ENCODE data around the gene FABP3.

FABP3 gene

GRCh38 chr1:31373056-31373896 is at the start of gene FABP3:
Gene FABP3, minus strand, starts transcription at chr1:31373076. Its CDS starts 62 bp downstream, at chr1:31373014.
- peaks cover 14% of the 10 kb centered on the region for H3K4me1 Mint-ChIP-seq (ENCODE audit: low read depth)
- H3K27me3 Mint-ChIP-seq: peaks cover 10% of the 10 kb centered on the region
- peak within 1 kb of the TSS; percentile 65 for H3K4me3 Mint-ChIP-seq
- H3K27ac Mint-ChIP-seq: peak within 1 kb of the TSS; percentile 27
- peak; percentile 51 for DNase-seq
- no peaks in the 10 kb centered on the region for H3K36me3 Mint-ChIP-seq (ENCODE audit: low read depth)
- H3K9me3 Mint-ChIP-seq: no peaks in the 10 kb centered on the region

GRCh38 chr1:31421371-31422040 is 48.6 kb upstream of the FABP3 start:
- Mint-ChIP-seq H3K27ac (no peak overlapping the region), H3K36me3 (ENCODE audit: low read depth) (no peaks in the 10 kb centered on the region), H3K4me1 (ENCODE audit: low read depth) (peaks cover 1% of the 10 kb centered on the region), H3K4me3 (no peak overlapping the region), H3K27me3 (peaks cover 49% of the 10 kb centered on the region), H3K9me3 (no peaks in the 10 kb centered on the region)
- no peak for DNase-seq

DNA sequence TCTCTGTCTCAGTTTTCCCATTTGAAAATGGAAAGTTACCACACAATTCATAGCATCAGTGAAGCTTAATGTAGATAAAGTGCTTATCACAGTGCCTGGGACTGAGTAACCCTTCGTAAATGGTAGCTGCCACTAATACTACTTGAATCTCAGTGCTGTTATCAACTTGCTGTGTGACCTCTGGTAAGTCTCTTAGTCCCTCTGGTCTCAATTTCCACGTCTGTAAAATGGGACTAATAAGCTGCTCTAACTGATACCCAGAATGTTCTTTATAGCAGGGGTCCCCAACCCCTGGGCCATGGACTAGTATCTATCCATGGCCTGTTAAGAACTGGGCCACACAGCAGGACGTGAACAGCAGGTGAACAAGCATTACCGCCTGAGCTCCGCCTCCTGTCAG is 47.8 kb upstream of the FABP3 start:
- H3K4me1 Mint-ChIP-seq (ENCODE audit: low read depth): peaks cover 1% of the 10 kb centered on the region
- H3K27ac Mint-ChIP-seq: no peak overlapping the region
- no peaks in the 10 kb centered on the region for H3K9me3 Mint-ChIP-seq
- H3K4me3 Mint-ChIP-seq: no peak overlapping the region
- DNase-seq: no peak
- H3K27me3 Mint-ChIP-seq: peaks cover 55% of the 10 kb centered on the region
- no peaks in the 10 kb centered on the region for H3K36me3 Mint-ChIP-seq (ENCODE audit: low read depth)

- Mint-ChIP-seq H3K4me1 (ENCODE audit: low read depth) (peaks cover 3% of the 10 kb centered on the region), H3K27ac (no peak overlapping the region), H3K9me3 (no peaks in the 10 kb centered on the region), H3K4me3 (no peak overlapping the region), H3K27me3 (peaks cover 63% of the 10 kb centered on the region), H3K36me3 (ENCODE audit: low read depth) (no peaks in the 10 kb centered on the region)
- DNase-seq: no peak
Observed at GRCh38 chr1:31418626-31419323, 45.9 kb upstream of the FABP3 start.

DNA sequence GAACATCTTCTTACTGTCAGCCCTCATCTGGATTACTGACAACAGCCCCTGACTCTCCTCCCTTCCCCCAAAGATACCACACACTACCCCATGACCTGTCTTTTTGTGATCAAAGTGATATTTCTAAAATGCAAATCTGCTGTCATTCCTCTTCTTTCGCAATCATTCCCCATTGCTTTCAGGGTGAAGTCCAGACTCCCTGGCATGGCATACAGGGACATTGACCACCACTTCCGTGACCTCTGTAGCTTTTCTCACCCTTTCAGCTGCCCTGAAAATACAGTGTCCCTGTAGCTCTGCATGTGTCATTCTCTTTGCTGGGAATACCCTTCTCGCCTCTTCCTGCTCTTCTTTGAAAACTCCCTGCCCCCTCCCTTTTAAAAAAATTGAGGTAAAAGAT is 44.3 kb upstream of the FABP3 start:
- Mint-ChIP-seq H3K9me3 (no peaks in the 10 kb centered on the region), H3K27ac (no peak overlapping the region), H3K27me3 (peaks cover 57% of the 10 kb centered on the region), H3K4me1 (ENCODE audit: low read depth) (peaks cover 9% of the 10 kb centered on the region), H3K36me3 (ENCODE audit: low read depth) (no peaks in the 10 kb centered on the region), H3K4me3 (no peak overlapping the region)
- no peak for DNase-seq

- DNase-seq: no peak
- peaks cover 9% of the 10 kb centered on the region for H3K4me1 Mint-ChIP-seq (ENCODE audit: low read depth)
- H3K36me3 Mint-ChIP-seq (ENCODE audit: low read depth): no peaks in the 10 kb centered on the region
- no peak overlapping the region for H3K27ac Mint-ChIP-seq
- H3K9me3 Mint-ChIP-seq: no peaks in the 10 kb centered on the region
- H3K4me3 Mint-ChIP-seq: no peak overlapping the region
- peaks cover 64% of the 10 kb centered on the region for H3K27me3 Mint-ChIP-seq
Observed at GRCh38 chr1:31416101-31416736, 43.3 kb upstream of the FABP3 start.

DNA sequence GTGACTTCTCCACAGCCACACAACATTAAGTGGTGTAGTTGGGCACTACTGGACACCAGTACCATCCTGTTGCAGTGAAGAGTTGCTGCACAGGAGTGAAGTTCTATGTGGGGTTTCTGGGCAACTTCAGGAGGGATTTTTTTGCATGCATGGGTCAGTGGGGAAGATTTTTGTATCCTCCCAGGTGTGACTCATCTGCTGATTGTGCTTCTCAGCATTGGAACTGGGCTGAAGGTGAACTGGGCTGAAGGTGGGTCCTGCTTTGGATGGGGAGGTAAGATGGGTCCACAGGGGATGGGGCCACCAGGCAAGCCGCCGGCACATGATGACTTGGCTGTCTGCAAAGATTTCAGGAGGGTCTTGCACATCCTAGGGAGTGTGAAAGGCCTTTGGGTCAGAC is 42.8 kb upstream of the FABP3 start:
- Mint-ChIP-seq H3K9me3 (no peaks in the 10 kb centered on the region), H3K4me1 (ENCODE audit: low read depth) (peaks cover 9% of the 10 kb centered on the region), H3K36me3 (ENCODE audit: low read depth) (no peaks in the 10 kb centered on the region), H3K27ac (no peak overlapping the region), H3K4me3 (no peak overlapping the region), H3K27me3 (peaks cover 64% of the 10 kb centered on the region)
- no peak for DNase-seq

DNA sequence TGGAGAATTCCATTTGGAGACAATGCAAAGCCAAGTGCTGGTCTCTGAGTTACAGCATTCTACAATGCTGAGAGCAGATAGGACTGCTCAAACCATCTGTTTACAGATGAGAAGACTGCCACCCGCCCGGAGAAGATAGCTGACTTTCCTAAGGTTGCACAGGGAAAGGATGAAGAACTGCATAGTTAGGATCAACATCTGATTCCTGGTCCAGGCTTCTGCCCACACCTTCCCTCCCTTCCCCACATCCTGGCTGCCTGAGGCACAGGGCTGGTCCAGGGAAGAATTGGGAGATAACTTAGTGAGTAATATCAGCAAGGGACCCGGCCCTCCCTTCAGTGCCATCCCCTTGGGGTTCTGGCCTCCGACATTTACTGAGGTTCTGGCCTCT is 42.1 kb upstream of the FABP3 start:
- Mint-ChIP-seq H3K4me1 (ENCODE audit: low read depth) (peaks cover 9% of the 10 kb centered on the region), H3K27ac (no peak overlapping the region), H3K4me3 (no peak overlapping the region), H3K27me3 (peaks cover 69% of the 10 kb centered on the region), H3K36me3 (ENCODE audit: low read depth) (no peaks in the 10 kb centered on the region), H3K9me3 (no peaks in the 10 kb centered on the region)
- no peak for DNase-seq

GRCh38 chr1:31413405-31414001 is 40.6 kb upstream of the FABP3 start:
- DNase-seq: peak; percentile 57
- H3K4me3 Mint-ChIP-seq: peak overlapping the region; percentile 68
- no peak overlapping the region for H3K27ac Mint-ChIP-seq
- peaks cover 73% of the 10 kb centered on the region for H3K27me3 Mint-ChIP-seq
- peaks cover 9% of the 10 kb centered on the region for H3K4me1 Mint-ChIP-seq (ENCODE audit: low read depth)
- H3K36me3 Mint-ChIP-seq (ENCODE audit: low read depth): no peaks in the 10 kb centered on the region
- H3K9me3 Mint-ChIP-seq: no peaks in the 10 kb centered on the region

DNA sequence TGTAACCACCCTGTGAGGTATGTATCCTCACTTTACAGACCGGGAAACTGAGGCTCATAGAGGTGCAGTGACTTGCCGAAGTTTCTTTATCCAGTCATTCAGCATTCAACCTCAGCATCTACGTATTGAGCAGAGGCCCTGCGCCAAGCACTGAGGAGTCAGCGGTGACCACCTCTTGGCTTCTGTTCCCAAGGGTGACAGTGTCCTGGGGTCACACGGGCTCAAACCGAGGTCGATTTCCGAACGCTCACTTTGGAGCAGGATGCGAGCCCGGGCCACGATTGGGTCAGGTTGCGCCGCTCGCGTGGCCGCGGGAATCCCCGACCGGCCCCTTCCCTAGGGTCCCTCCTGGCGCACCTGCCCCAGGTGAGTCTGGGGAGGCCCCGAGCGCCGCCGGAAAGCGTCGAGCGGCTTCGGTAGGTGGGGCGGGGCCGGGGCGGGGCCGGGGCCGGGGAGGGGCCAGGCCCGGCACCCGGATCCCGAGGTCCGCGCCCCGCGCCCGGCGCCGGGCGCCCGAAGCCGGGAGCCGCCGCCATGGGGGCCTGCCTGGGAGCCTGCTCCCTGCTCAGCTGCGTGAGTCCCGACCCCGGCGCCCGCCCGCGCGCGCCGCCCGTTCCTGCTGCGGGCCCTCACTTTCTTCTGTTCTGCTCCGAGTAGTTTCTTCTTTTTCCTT is 40.0 kb upstream of the FABP3 start, which contains the start of gene SERINC2:
TSS of gene SERINC2 (plus strand) at position 482 of the 673 bp plus-strand sequence. CDS start at position 535, 53 bp downstream.
- H3K27ac Mint-ChIP-seq: no peak within 1 kb of the TSS
- peaks cover 9% of the 10 kb centered on the region for H3K4me1 Mint-ChIP-seq (ENCODE audit: low read depth)
- no peaks in the 10 kb centered on the region for H3K9me3 Mint-ChIP-seq
- H3K4me3 Mint-ChIP-seq: peak within 1 kb of the TSS; percentile 68
- peak; percentile 56 for DNase-seq
- no peaks in the 10 kb centered on the region for H3K36me3 Mint-ChIP-seq (ENCODE audit: low read depth)
- H3K27me3 Mint-ChIP-seq: peaks cover 74% of the 10 kb centered on the region

DNA sequence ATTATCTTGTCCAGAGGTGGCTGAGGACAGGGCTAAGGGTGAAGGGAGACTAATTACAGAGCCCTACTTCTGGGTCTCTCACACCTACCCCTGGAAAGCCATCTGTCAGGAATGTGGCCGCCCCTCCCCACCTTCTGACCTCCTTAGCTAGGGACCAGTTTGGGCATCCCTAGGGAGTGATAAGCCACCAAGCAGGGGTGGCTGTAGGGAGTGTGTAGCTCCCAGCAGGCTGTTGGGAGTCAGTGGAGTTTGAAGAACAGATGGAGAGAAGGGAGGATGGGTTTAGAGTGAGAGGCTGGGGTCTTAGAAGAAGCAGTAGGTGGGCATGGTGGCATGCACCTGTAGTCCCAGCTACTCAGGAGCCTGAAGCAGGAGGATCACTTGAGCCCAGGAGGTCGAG is 39.3 kb upstream of the FABP3 start:
- DNase-seq: no peak
- peak overlapping the region; percentile 55 for H3K4me3 Mint-ChIP-seq
- no peaks in the 10 kb centered on the region for H3K9me3 Mint-ChIP-seq
- H3K27me3 Mint-ChIP-seq: peaks cover 70% of the 10 kb centered on the region
- peaks cover 9% of the 10 kb centered on the region for H3K4me1 Mint-ChIP-seq (ENCODE audit: low read depth)
- H3K27ac Mint-ChIP-seq: no peak overlapping the region
- H3K36me3 Mint-ChIP-seq (ENCODE audit: low read depth): no peaks in the 10 kb centered on the region

DNA sequence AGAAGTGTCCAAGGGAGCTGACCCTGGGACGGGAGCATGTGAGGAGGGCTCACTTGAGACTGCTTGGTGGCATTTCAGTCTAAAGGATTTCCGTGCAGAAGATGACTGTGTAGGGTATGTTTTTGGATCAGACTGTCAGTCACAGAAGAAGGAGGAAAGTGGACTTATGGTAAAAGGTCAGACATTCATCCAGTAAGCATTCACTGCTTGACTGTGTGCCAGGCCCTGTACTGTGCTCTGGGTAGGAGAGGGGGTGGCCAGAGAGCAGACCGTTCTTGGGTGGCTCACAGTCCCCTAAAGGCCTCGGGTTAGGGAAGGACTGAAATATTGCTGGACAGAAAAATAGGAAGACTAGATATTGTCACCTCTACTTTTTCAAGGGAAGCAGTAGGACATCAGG is 38.0 kb upstream of the FABP3 start:
- Mint-ChIP-seq H3K27ac (no peak overlapping the region), H3K9me3 (no peaks in the 10 kb centered on the region), H3K4me1 (ENCODE audit: low read depth) (peaks cover 9% of the 10 kb centered on the region), H3K4me3 (no peak overlapping the region), H3K27me3 (peaks cover 62% of the 10 kb centered on the region), H3K36me3 (ENCODE audit: low read depth) (no peaks in the 10 kb centered on the region)
- DNase-seq: no peak

DNA sequence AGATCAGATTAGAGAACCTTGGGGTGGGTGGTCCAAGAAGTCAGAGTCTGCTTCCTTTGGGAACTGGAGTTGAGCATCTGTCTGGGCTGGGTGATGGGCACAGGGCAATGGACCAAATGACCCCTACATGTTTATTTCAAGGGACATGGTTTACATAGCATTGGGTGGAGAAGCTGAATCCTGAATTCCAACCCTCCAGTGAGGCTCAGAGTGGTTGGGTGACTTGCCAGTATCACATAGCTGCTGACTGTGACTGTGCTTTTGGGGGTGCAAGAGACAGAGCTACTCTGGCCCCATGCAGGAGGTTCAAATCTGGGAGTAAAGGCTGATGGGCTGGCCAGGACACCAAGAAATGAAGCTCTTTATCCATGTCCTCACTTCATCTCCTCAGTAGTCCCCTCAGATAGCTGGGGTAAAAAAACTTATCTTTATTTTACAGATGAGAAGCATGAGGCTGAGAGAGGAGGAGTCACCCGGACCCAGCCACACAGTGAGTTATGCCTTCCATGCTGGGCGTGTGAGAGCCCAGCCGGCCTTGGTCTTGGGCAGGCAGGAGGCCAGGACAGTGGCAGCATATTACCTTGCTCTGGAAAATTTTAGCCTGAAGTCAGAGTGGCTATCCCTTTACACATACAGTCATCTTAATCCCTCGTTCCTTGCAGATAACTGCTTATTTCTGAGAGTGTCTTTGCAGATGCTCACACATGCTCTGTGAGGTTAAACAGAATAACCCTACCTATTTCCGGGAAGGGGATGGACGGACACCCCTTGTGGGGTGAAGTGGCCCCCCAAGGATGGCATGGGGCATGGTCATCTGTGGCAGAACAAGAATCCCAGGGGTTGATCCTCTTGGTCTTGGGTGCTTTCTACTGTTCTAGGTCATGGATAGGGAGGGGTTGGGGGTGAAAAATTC is 37.3 kb upstream of the FABP3 start:
- H3K36me3 Mint-ChIP-seq (ENCODE audit: low read depth): no peaks in the 10 kb centered on the region
- H3K4me3 Mint-ChIP-seq: no peak overlapping the region
- no peak for DNase-seq
- no peaks in the 10 kb centered on the region for H3K9me3 Mint-ChIP-seq
- H3K4me1 Mint-ChIP-seq (ENCODE audit: low read depth): peaks cover 9% of the 10 kb centered on the region
- H3K27me3 Mint-ChIP-seq: peaks cover 55% of the 10 kb centered on the region
- H3K27ac Mint-ChIP-seq: no peak overlapping the region
